Measurements from ENCODE around the gene PARP16.

The PARP16 gene

DNA sequence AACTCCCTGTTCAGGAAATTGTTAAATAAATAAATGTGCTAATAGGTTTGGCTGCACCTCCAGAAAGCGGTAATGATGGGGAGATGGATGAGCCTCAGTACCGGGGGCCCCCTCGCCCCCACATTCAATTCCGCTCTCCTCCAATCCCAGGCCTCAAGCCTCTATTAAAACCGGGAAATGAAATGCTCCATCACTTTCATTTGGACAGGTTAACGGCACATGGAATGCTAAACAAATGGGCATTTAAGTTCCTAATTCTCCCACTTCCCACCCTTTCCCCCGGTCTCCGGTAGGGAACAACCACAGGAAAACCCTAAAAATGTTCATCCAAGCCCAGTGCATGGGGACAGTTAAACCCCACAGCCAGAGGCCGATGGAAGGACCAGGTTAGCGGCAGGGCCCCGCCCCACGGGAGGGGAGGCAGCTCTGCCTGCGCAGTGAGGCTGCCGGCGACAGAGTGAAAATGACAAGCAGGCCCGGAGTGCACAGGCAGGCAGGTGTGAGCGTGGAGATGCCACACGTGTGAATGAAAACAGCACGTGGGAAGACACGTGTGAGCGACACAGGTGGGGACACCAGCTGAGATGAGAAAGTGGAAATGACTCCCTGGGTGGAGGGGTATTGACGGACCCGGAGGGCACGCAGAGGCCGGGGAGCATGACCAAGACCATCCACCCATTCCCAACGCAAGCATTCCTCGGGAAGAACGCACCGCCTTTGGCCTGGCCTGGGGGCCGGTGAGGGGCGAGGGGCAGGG lies 45.9 kb upstream of the PARP16 start:
- DNase-seq (ENCODE audit: low read depth, low spot score): no peak
- CTCF ChIA-PET: interaction anchor here (2.3 to 2.4 kb wide), 2 partner anchors 13 to 52 kb away, joined by 6 to 12 read pairs; no protein-coding TSS in a partner anchor
- TF ChIP-seq, protein P1, sequence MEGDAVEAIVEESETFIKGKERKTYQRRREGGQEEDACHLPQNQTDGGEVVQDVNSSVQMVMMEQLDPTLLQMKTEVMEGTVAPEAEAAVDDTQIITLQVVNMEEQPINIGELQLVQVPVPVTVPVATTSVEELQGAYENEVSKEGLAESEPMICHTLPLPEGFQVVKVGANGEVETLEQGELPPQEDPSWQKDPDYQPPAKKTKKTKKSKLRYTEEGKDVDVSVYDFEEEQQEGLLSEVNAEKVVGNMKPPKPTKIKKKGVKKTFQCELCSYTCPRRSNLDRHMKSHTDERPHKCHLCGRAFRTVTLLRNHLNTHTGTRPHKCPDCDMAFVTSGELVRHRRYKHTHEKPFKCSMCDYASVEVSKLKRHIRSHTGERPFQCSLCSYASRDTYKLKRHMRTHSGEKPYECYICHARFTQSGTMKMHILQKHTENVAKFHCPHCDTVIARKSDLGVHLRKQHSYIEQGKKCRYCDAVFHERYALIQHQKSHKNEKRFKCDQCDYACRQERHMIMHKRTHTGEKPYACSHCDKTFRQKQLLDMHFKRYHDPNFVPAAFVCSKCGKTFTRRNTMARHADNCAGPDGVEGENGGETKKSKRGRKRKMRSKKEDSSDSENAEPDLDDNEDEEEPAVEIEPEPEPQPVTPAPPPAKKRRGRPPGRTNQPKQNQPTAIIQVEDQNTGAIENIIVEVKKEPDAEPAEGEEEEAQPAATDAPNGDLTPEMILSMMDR (IDR thresholded peaks at IDR 0.05; ENCODE audit: insufficient read depth, low read length, missing control alignments): no peak
- POLR2A ChIA-PET: no interaction called here
- no peak overlapping the region for H3K4me3 ChIP-seq (ENCODE audit: low read depth, low read length)

DNA sequence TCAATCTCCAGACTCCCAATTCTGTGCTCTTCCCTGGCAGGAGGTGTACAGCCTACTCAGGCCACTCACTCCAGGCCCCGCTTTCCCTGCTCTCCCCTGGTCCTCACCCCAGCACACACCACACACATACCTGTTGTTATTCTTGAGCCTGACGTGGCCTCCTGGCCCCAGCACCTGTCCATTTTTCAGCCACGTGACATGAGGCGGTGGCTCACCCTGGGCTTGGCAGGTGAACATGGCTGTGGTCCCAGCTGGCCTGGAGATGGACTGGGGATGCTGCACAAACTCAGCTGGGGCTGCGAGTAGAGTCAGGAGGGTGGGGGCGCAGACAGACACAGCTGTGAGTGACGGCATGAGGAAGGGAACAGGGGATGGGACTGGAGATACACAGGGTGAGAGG lies 45.1 kb upstream of the PARP16 start:
- no peak overlapping the region for H3K4me3 ChIP-seq (ENCODE audit: low read depth, low read length)
- POLR2A ChIA-PET: no interaction called here
- DNase-seq (ENCODE audit: low read depth, low spot score): no peak
- CTCF ChIA-PET: interaction anchor here (2.3 to 2.4 kb wide), 2 partner anchors 12 to 53 kb away, joined by 6 to 12 read pairs; no protein-coding TSS in a partner anchor
- TF ChIP-seq, protein P1 (IDR thresholded peaks at IDR 0.05; ENCODE audit: insufficient read depth, low read length, missing control alignments): no peak

DNA sequence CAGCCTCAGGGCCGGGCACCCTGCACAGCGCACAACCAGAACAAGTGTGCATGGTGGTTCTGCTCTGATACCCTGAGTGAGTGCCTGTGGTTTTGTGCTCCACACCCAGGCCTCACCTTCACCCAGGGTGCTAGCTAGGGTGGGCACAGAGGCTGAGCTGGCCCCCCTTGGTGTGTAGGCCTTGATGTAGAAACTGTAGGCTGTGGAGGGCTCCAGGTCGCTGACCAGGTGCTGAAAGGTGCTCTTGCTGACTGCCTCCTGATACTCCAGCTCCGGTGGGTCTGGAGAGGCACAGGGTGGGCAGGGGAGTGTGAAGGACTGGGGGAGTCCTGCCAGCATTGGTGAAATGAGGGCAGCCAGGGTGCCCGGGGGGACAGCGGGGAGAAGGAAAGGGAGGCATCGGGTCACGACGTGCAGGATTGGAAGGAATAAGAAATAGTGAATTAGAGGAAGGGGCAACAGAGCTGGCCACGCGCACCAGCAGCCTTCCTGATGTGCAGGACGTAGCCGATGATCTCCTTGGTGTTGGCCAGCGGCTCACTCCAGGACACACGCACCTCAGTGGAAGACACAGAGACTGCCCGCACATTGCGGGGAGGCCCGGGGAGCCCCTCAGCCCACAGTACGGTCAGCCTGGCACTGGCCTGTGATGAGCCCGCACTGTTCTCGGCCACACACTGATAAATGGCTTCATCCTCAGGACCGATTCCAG lies 44.4 kb upstream of the PARP16 start:
- no peak overlapping the region for H3K4me3 ChIP-seq (ENCODE audit: low read depth, low read length)
- POLR2A ChIA-PET: no interaction called here
- CTCF ChIA-PET: interaction anchor here (0.8 to 2.4 kb wide), 3 partner anchors 10 to 54 kb away, joined by 3 to 12 read pairs (median 6); no protein-coding TSS in a partner anchor
- DNase-seq (ENCODE audit: low read depth, low spot score): no peak
- TF ChIP-seq, protein P1 (IDR thresholded peaks at IDR 0.05; ENCODE audit: insufficient read depth, low read length, missing control alignments): no peak

DNA sequence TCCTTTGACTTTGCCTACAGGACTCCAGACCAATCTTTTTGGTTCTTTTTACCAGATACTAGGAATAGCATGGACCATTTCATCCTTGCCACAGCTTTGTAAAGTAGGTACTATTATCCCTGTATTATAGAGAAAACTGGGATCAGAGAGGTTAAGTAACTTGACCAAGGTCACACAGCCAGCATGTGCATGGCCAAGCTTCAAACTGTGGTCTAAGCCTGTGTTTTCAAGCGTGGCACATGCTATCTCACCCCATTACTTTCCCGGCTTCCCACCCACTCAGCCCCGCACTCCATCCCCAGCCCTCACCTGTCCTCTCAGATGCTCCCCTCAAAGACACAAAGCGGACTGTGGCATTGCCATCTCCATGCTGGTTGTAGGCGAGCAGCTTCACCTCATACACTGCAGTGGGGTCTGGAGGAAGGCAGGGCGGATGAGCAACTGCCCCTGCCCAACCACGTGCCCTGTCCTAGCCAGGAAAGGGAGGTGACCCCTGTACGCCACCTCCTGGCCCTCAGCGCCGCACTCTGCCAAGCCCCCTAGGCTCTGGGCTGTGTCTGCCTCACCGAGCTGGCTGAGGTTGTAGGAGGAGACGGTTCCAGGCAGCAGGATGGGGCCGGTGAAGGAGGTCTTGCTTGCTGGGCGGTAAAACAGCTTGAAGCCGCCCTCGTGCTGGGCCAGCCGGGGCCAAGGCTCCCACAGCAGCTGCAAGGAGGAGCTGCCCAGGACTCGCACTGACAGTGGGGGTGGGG lies 43.5 kb upstream of the PARP16 start:
- TF ChIP-seq, protein P1 (IDR thresholded peaks at IDR 0.05; ENCODE audit: insufficient read depth, low read length, missing control alignments): no peak
- ChIA-PET CTCF (interaction anchor here (0.8 to 4.1 kb wide), 5 partner anchors 9 to 55 kb away, joined by 3 to 23 read pairs (median 4); no protein-coding TSS in a partner anchor), POLR2A (no interaction called here)
- DNase-seq (ENCODE audit: low read depth, low spot score): no peak
- H3K4me3 ChIP-seq (ENCODE audit: low read depth, low read length): no peak overlapping the region

DNA sequence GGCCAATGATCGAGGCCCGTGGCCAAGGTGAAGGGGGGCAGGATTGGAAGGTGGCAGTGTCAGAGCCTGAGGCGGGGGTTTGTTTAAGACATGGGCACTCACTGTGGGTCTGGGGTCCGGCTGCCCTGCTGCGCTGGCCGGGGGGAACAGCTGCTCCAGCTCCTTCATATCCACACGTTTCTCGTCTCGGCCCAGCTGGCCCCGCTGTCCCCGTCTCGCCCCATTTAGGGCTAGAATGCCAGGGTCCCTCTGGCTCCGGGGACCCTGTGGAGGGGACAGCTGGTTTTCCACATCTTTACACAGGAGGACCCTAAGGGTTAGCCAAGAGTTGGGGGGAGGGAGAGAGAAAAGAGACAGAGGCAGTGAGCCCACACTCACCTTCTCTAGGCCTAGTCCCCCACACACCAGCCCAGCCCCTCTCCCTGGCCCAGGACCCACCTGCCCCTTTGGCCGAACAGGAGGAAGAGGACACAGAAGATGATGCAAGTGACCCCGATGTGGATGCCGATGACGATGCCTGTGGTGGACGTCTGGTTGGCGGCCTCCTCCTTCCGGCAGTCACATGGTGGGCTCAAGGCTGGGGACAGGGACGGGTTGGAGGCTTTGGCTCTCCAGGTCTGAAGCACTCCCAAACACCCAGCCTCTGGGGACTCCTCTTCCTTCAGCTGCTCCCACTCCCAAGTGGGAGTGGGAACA lies 42.8 kb upstream of the PARP16 start:
- POLR2A ChIA-PET: no interaction called here
- no peak for DNase-seq (ENCODE audit: low read depth, low spot score)
- CTCF ChIA-PET: interaction anchor here (1.1 to 4.1 kb wide), 3 partner anchors 8 to 56 kb away, joined by 3 to 23 read pairs (median 4); no protein-coding TSS in a partner anchor

More for the DNA sequence above, 42.8 kb upstream of the PARP16 start:
- H3K4me3 ChIP-seq (ENCODE audit: low read depth, low read length): no peak overlapping the region
- TF ChIP-seq, protein P1 (IDR thresholded peaks at IDR 0.05; ENCODE audit: insufficient read depth, low read length, missing control alignments): no peak

Measured in AG04449 (cell line).